ENCODE measurements around the gene CDH19. TPM values are rescaled to one million over a fixed set of nuclear protein-coding genes. Genes with fewer than 3 reads are reported as not detected.
"Not testable (repeated sequence)": the region's sequence is repeated elsewhere in the genome, so short reads cannot be mapped to it uniquely, and the experiment has no call there.

CDH19 gene
- total RNA-seq, 1 donor from 2014 or later, result 25.1 TPM

DNA sequence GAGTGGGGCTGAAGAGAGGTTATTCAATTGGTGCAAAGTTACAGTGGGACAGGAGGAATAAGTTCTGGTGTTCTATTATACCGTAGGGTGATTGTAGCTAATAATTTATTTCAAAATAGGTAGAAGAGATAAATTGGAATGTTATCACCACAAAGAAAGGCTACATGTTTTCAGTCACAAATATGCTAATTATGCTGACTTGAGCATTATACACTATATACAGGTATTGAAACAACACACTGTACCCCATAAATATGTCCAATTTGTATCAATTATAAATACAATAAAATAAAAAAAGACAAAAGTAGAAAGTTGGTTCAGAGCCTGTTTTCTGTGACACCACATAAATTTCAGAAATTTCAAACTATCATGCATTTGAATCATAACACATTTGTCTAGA, 97.7 kb downstream of the CDH19 start:
- intact Hi-C loops (cut with DNase I), result no loop called here

DNA sequence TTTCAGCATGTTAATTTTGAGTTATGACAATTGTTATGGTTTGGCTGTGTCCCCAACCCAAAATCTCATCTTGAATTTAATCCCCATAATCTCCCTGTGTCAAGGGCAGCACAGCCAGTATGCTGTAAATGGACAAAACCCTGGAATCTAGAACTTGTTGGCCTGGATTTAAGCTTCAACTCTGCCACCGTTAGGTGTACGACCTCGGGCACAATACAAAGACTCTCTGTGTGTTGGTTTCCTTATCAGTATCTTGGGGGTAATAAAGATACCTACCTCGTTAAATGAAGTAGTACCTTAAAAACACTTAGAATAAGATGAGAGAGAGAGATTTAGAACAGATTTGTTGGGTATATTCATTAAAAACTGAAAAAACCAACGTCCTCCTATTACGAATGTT, 106.5 kb downstream of the CDH19 start:
- intact Hi-C loops (cut with DNase I), result loop anchor here (5.0 kb wide), 1 partner anchor 770 kb away; no protein-coding TSS in a partner anchor
- ATAC-seq, result no peak
- DNase-seq (ENCODE audit: missing footprints), result no peak

More for the DNA sequence above, 97.7 kb downstream of the CDH19 start:
- DNase-seq (ENCODE audit: missing footprints), result no peak
- ATAC-seq, result no peak

DNA sequence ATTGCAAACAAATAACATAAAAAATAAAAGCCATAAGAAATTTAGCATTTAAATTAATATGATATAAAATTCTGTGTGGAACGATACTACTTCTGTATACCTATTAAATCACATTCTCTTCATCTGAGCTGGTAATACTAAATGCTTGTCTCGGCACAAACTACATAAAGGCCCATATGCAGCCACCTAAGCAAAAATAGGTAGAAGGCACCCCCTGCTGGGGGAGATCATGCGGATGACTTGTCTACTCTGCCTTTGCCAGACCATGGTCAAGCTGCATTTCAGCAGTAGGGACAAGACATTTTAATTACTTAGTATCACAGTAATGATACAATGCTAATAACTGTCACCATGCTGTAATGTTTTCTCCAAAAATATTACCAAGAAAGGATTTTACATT, 108.0 kb downstream of the CDH19 start:
- ATAC-seq (no peak), DNase-seq (ENCODE audit: missing footprints) (no peak)
- intact Hi-C loops (cut with DNase I), result loop anchor here (5.0 kb wide), 1 partner anchor 769 kb away; no protein-coding TSS in a partner anchor

- intact Hi-C loops (cut with DNase I), result no loop called here
- DNase-seq (ENCODE audit: missing footprints), result no peak
- no peak for ATAC-seq
Measured at GRCh38 chr18:66473882-66474281, 130.0 kb downstream of the CDH19 start.

GRCh38 chr18:66466184-66466583, 137.7 kb downstream of the CDH19 start:
- ATAC-seq; intact Hi-C loops (cut with DNase I); DNase-seq (ENCODE audit: missing footprints): not testable (repeated sequence)

DNA sequence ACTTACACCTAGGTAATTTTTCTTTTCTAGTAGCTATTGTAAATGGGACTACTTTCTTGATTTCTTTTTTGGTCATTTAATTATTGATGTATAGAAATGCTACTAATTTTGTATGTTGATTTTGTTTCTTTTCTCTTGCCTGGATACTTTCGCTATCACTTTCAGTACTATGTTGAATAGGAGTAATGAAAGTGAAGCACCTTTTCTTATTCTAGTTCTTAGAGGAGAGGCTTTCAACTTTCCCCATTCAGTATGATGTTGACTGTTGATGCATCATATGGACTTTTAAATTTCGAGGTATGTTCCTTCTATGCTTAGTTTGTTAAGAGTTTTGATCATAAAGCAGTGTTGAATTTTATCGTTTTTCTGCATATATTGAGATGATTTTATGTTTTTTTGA, 142.5 kb downstream of the CDH19 start:
- no peak for DNase-seq (ENCODE audit: missing footprints)
- no peak for ATAC-seq
- intact Hi-C loops (cut with DNase I), result no loop called here

GRCh38 chr18:66457245-66457644, 146.6 kb downstream of the CDH19 start:
- ATAC-seq (no peak), DNase-seq (ENCODE audit: missing footprints) (no peak)
- intact Hi-C loops (cut with DNase I), result no loop called here

Measured in Right ventricle myocardium inferior (tissue), 1 donor.